Hepatocyte (in vitro differentiated cells): ENCODE measurements around the gene CNKSR1. TPM values are rescaled to one million over a fixed set of nuclear protein-coding genes. Genes with fewer than 3 reads are reported as not detected.

Experiments used
- DNase-seq: peaks from one replicate; pipeline ENCODE4 v3.0.0-alpha.2; 2016; ENCODE audit warnings: low spot score
- H2AFZ ChIP-seq: fragments of 200-600 bp; sonication (generic); 2 replicates; pipeline ENCODE4 v1.6.0; 2016; ENCODE audit warnings: antibody characterized with exemption, mild to moderate bottlenecking
- H3K27ac ChIP-seq: fragments of 200-600 bp; sonication (generic); 2 replicates; pipeline ENCODE4 v1.5.1; 2016; ENCODE audit warnings: mild to moderate bottlenecking
- H3K27me3 ChIP-seq: fragments of 200-600 bp; sonication (generic); 2 replicates; pipeline ENCODE4 v1.6.1; 2016
- H3K36me3 ChIP-seq: fragments of 200-600 bp; sonication (generic); replicated peaks from 2 replicates; pipeline ENCODE4 v1.5.1; 2016; ENCODE audit warnings: low read depth; ENCODE audit not compliant: insufficient read depth
- H3K4me1 ChIP-seq: fragments of 200-600 bp; sonication (generic); 2 replicates; pipeline ENCODE4 v1.5.1; 2016; ENCODE audit warnings: mild to moderate bottlenecking, moderate library complexity; ENCODE audit not compliant: insufficient read depth
- H3K4me2 ChIP-seq: fragments of 200-600 bp; sonication (generic); 2 replicates; pipeline ENCODE4 v1.6.0; 2016
- H3K4me3 ChIP-seq: fragments of 200-600 bp; sonication (generic); 2 replicates; pipeline ENCODE4 v1.5.1; 2016; ENCODE audit warnings: mild to moderate bottlenecking
- H3K79me2 ChIP-seq: fragments of 200-600 bp; sonication (generic); 2 replicates; pipeline ENCODE4 v1.6.0; 2017; ENCODE audit warnings: mild to moderate bottlenecking
- H3K9me2 ChIP-seq: fragments of 200-600 bp; sonication (generic); replicated peaks from 2 replicates; pipeline ENCODE4 v1.6.0; 2017; ENCODE audit warnings: mild to moderate bottlenecking; ENCODE audit not compliant: insufficient read depth
- H3K9me3 ChIP-seq: fragments of 200-600 bp; sonication (generic); 2 replicates; pipeline ENCODE4 v1.5.1; 2016; ENCODE audit warnings: low read depth, mild to moderate bottlenecking
- H4K20me1 ChIP-seq: fragments of 200-600 bp; sonication (generic); 2 replicates; pipeline ENCODE4 v1.6.0; 2016; ENCODE audit warnings: mild to moderate bottlenecking; ENCODE audit not compliant: insufficient read depth, poor library complexity, severe bottlenecking
- CTCF ChIP-seq: fragments of 200-600 bp; sonication (generic); IDR thresholded peaks from 2 replicates; pipeline ENCODE4 v1.5.1; 2016; ENCODE audit warnings: antibody characterized with exemption, mild to moderate bottlenecking; ENCODE audit not compliant: poor library complexity
- EZH2 ChIP-seq: fragments of 200-600 bp; sonication (generic); IDR thresholded peaks from 2 replicates; pipeline ENCODE4 v1.6.1; 2016; ENCODE audit warnings: antibody characterized with exemption, mild to moderate bottlenecking, borderline replicate concordance
- EZH2phosphoT487 ChIP-seq: fragments of 200-600 bp; sonication (generic); IDR thresholded peaks from one replicate; pipeline ENCODE4 v1.6.1; 2018; ENCODE audit warnings: antibody characterized with exemption, mild to moderate bottlenecking, low read depth, moderate library complexity; ENCODE audit not compliant: unreplicated experiment, severe bottlenecking
- WGBS: methylation state at CpG from one replicate; pipeline ENCODE4 v1.1.6; 2016; ENCODE audit warnings: low lambda C conversion rate; ENCODE audit errors: missing lambda C conversion rate; 5-methylcytosine and 5-hydroxymethylcytosine counted together
- polyA plus RNA-seq: library from polyadenylated mRNA; unstranded; fragments of >200 nt; fragmentation: Nextera tagmentation; extraction: Ambion mirVana; gene quantifications from 2 replicates; pipeline ENCODE4 v1.2.1, GENCODE V29; 2016
- total RNA-seq: library from RNA; depleted of rRNA; stranded (reverse); fragments of >200 nt; gene quantifications from 2 replicates; pipeline ENCODE4 v1.2.3, GENCODE V29; 2014

The CNKSR1 gene
- total and polyA plus RNA-seq, 2 experiments from 2014 or later: 13.3 to 31.4 TPM

DNA sequence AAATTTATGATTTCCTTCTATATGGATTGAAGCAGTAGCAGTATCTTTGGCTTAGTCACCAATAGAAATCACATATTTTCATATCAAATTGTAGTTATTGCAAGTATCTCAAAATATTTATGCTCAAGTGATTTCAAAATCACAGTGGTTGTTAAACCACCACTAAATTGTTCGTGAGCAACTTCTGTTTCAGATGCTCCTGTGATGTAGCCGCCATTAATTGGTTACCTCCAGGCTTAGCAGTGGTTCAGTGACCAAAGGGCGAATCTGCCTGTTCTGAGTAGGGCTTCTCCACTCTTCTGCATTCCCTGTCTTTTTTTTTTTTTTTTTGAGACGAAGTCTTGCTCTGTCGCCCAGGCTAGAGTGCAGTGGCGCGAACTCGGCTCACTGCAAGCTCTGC is 1.9 kb upstream of the CNKSR1 start:
- no peak for TF ChIP-seq EZH2phosphoT487
- TF ChIP-seq CTCF: no peak
- TF ChIP-seq EZH2: no peak
- Histone ChIP-seq H3K4me3 (no peak overlapping the region), H3K9me3 (no peaks in the 10 kb centered on the region), H3K27ac (no peak overlapping the region), H3K4me1 (peaks cover 6% of the 10 kb centered on the region), H3K79me2 (peaks cover 14% of the 10 kb centered on the region), H4K20me1 (no peaks in the 10 kb centered on the region), H3K36me3 (no peaks in the 10 kb centered on the region), H3K4me2 (no peak overlapping the region), H3K9me2 (no peaks in the 10 kb centered on the region), H3K27me3 (no peaks in the 10 kb centered on the region), H2AFZ (no peak overlapping the region)
- WGBS: 92% methylated on average over 8 of the region's 8 CpGs
- DNase-seq: no peak

DNA sequence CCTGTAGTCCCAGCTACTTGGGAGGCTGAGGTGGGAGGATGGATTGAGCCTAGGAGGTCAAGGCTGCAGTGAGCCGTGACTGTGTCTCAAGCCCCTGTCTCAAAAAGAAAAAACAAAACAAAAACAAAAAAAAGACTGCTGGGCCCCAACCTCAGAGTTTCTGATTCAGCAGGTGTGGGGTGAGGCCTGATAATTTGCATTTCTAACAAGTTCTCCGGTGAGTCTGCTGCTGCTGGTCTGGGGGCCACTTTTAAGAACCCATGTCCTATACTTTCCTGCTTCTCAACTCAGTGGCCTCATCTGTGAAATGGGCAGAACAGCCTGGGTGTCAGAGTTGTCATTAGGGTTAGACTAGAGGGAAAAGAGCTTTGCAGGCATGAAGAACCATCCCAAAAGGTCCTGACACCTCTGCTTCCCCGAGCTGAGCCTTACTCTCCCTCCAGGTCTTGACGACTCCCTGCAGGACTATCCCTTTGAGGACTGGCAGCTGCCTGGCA is 2.8 kb downstream of the CNKSR1 start:
- no peak overlapping the region for H3K4me2 ChIP-seq
- H2AFZ ChIP-seq: no peak overlapping the region
- no peak for TF ChIP-seq EZH2
- TF ChIP-seq CTCF: no peak
- no peak for TF ChIP-seq EZH2phosphoT487
- H3K9me3 ChIP-seq: no peaks in the 10 kb centered on the region
- no peaks in the 10 kb centered on the region for H3K27me3 ChIP-seq
- no peaks in the 10 kb centered on the region for H3K4me1 ChIP-seq
- peaks cover 2% of the 10 kb centered on the region for H3K79me2 ChIP-seq
- H3K9me2 ChIP-seq: no peaks in the 10 kb centered on the region
- H3K36me3 ChIP-seq: no peaks in the 10 kb centered on the region
- no peak overlapping the region for H3K4me3 ChIP-seq
- 91% methylated on average over 4 of the region's 4 CpGs for WGBS
- DNase-seq: no peak
- H3K27ac ChIP-seq: no peak overlapping the region
- H4K20me1 ChIP-seq: no peaks in the 10 kb centered on the region

- H3K36me3 ChIP-seq: no peaks in the 10 kb centered on the region
- H3K27ac ChIP-seq: no peak overlapping the region
- H3K27me3 ChIP-seq: no peaks in the 10 kb centered on the region
- H3K9me2 ChIP-seq: no peaks in the 10 kb centered on the region
- H3K4me3 ChIP-seq: no peak overlapping the region
- H2AFZ ChIP-seq: no peak overlapping the region
- no peaks in the 10 kb centered on the region for H3K4me1 ChIP-seq
- H4K20me1 ChIP-seq: no peaks in the 10 kb centered on the region
- no peak overlapping the region for H3K4me2 ChIP-seq
- 80% methylated on average over 9 of the region's 9 CpGs for WGBS
- peaks cover 2% of the 10 kb centered on the region for H3K79me2 ChIP-seq
- no peak for DNase-seq
- TF ChIP-seq EZH2 (no peak), EZH2phosphoT487 (no peak), CTCF (no peak)
- H3K9me3 ChIP-seq: no peaks in the 10 kb centered on the region
These were observed 4.5 kb downstream of the CNKSR1 start for GRCh38 chr1:26181586-26182382.

DNA sequence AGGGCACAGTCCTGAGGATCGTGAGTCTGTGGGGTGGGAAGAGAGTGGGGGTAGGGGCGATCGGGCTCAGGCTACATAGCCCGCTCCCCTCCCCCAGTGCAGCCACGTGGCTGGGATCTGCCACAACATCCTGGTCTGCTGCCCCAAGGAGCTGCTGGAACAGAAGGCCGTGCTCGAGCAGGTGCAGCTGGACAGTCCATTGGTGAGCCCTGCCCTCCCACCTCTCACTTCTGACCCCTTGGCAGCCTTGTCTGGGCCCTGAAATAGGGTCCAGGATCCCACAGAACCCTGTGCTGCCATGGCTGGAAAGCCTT is 5.0 kb downstream of the CNKSR1 start:
- H3K27ac ChIP-seq: no peak overlapping the region
- peaks cover 2% of the 10 kb centered on the region for H3K79me2 ChIP-seq
- DNase-seq: no peak
- H3K4me2 ChIP-seq: no peak overlapping the region
- no peak overlapping the region for H3K4me3 ChIP-seq
- no peak overlapping the region for H2AFZ ChIP-seq
- H3K9me2 ChIP-seq: no peaks in the 10 kb centered on the region
- H3K27me3 ChIP-seq: no peaks in the 10 kb centered on the region
- 68% methylated on average over 4 of the region's 7 CpGs for WGBS
- no peaks in the 10 kb centered on the region for H3K4me1 ChIP-seq
- no peak for TF ChIP-seq CTCF
- TF ChIP-seq EZH2: no peak
- TF ChIP-seq EZH2phosphoT487: no peak
- H4K20me1 ChIP-seq: no peaks in the 10 kb centered on the region
- H3K36me3 ChIP-seq: no peaks in the 10 kb centered on the region
- H3K9me3 ChIP-seq: no peaks in the 10 kb centered on the region
